ENCODE data around the gene LPAR3.

- TF ChIP-seq TAF1 (IDR thresholded peaks at IDR 0.05; ENCODE audit: low read depth, low read length) (no peak), POLR2A (IDR thresholded peaks at IDR 0.05; ENCODE audit: low read depth, low read length) (no peak), POLR2AphosphoS5 (IDR thresholded peaks at IDR 0.05; ENCODE audit: low read depth, low read length) (no peak), SPI1 (IDR thresholded peaks at IDR 0.05; ENCODE audit: low read depth, low read length) (no peak), POU2F2 (IDR thresholded peaks at IDR 0.05; ENCODE audit: low read depth, low read length) (no peak)
These were observed 4.3 kb downstream of the LPAR3 start for GRCh38 chr1:84888753-84889152.

All from GM12891 (cell line).